Parathyroid adenoma (tissue), 2 donors: ENCODE results near the gene PTGER3.

Experiments
- H2AFZ ChIP-seq: fragments of 300-600 bp; sonication (generic); one replicate; pipeline ENCODE4 v1.7.0; 2017; ENCODE audit warnings: antibody characterized with exemption, mild to moderate bottlenecking
- H3K27ac ChIP-seq: fragments of 300-600 bp; sonication (generic); one replicate; pipeline ENCODE4 v1.7.0; 2017
- H3K27me3 ChIP-seq: fragments of 300-600 bp; sonication (generic); one replicate; pipeline ENCODE4 v1.7.0; 2017; ENCODE audit warnings: low read length; ENCODE audit not compliant: control insufficient read depth, insufficient read depth
- H3K36me3 ChIP-seq: fragments of 300-600 bp; sonication (generic); one replicate; pipeline ENCODE4 v1.7.0; 2017; ENCODE audit warnings: low read length; ENCODE audit not compliant: control insufficient read depth, insufficient read depth
- H3K4me1 ChIP-seq: fragments of 300-600 bp; sonication (generic); one replicate; pipeline ENCODE4 v1.7.0; 2017; ENCODE audit warnings: control low read depth
- H3K4me2 ChIP-seq: fragments of 300-600 bp; sonication (generic); one replicate; pipeline ENCODE4 v1.7.0; 2017; ENCODE audit warnings: low read length
- H3K4me3 ChIP-seq: fragments of 300-600 bp; sonication (generic); one replicate; pipeline ENCODE4 v1.7.0; 2017; ENCODE audit warnings: low read depth, low read length
- H3K79me2 ChIP-seq: fragments of 300-600 bp; sonication (generic); one replicate; pipeline ENCODE4 v1.7.0; 2017; ENCODE audit warnings: control low read depth
- H3K9ac ChIP-seq: fragments of 300-600 bp; sonication (generic); one replicate; pipeline ENCODE4 v1.7.0; 2017; ENCODE audit warnings: mild to moderate bottlenecking
- H3K9me3 ChIP-seq: fragments of 300-600 bp; sonication (generic); one replicate; pipeline ENCODE4 v1.7.0; 2017; ENCODE audit warnings: low read length; ENCODE audit not compliant: control insufficient read depth
- TF ChIP-seq, protein P1 (sequence below): fragments of 300-600 bp; sonication (generic); IDR thresholded peaks from one replicate; pipeline ENCODE4 v1.7.0; 2017; ENCODE audit warnings: antibody characterized with exemption, mild to moderate bottlenecking
- donor health status: primary hyperparathyroidism.

The PTGER3 gene

DNA sequence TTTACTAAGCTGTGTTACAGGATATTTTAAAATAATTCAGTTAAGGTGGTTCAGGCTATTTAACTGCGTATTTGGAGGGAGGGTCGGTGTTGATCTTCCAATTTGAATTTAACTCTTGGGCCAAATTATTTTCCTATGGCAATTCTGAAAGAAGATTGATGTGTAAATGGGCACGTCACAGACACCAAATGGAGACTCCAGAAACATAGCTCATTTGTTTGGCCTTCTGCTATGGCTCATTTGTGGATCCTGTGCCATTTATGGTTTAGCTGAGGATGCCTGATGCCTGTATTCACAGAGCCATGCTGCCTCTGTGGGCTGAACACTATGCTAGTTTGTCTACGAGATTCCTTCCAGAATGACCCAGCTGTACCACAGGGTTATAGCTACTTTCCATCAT lies 70.6 kb downstream of the PTGER3 start:
- no peaks in the 10 kb centered on the region for H3K36me3 ChIP-seq
- no peak overlapping the region for H3K27ac ChIP-seq
- peaks cover 2% of the 10 kb centered on the region for H3K4me1 ChIP-seq
- H3K4me2 ChIP-seq: no peak overlapping the region
- H3K9me3 ChIP-seq: no peaks in the 10 kb centered on the region
- H3K9ac ChIP-seq: no peak overlapping the region
- no peaks in the 10 kb centered on the region for H3K27me3 ChIP-seq
- no peak overlapping the region for H2AFZ ChIP-seq
- TF ChIP-seq, protein P1, sequence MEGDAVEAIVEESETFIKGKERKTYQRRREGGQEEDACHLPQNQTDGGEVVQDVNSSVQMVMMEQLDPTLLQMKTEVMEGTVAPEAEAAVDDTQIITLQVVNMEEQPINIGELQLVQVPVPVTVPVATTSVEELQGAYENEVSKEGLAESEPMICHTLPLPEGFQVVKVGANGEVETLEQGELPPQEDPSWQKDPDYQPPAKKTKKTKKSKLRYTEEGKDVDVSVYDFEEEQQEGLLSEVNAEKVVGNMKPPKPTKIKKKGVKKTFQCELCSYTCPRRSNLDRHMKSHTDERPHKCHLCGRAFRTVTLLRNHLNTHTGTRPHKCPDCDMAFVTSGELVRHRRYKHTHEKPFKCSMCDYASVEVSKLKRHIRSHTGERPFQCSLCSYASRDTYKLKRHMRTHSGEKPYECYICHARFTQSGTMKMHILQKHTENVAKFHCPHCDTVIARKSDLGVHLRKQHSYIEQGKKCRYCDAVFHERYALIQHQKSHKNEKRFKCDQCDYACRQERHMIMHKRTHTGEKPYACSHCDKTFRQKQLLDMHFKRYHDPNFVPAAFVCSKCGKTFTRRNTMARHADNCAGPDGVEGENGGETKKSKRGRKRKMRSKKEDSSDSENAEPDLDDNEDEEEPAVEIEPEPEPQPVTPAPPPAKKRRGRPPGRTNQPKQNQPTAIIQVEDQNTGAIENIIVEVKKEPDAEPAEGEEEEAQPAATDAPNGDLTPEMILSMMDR: no peak
- no peak overlapping the region for H3K4me3 ChIP-seq
- H3K79me2 ChIP-seq: no peaks in the 10 kb centered on the region

DNA sequence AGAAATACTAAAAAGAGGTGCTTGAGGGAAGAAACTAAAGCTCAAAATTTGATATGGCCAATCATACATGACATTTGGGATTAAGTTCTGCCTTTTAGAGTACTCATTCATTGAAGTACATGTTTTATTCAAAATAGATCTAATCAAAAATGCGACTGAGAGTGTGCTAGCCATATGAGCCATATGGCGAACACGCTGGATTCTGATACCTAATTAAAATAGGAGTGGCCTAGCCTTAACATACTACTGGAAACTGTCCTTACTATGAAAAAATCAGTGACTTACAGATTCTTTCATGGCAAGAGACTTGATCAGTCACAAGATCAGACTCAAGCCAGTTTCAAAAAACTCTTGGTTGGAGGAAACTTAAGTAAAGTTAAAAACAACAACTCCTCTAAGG lies 73.9 kb downstream of the PTGER3 start:
- H3K9ac ChIP-seq: no peak overlapping the region
- H3K4me2 ChIP-seq: no peak overlapping the region
- TF ChIP-seq, protein P1: no peak
- no peaks in the 10 kb centered on the region for H3K27me3 ChIP-seq
- no peaks in the 10 kb centered on the region for H3K9me3 ChIP-seq
- no peaks in the 10 kb centered on the region for H3K36me3 ChIP-seq
- H3K79me2 ChIP-seq: no peaks in the 10 kb centered on the region
- peaks cover 2% of the 10 kb centered on the region for H3K4me1 ChIP-seq
- H2AFZ ChIP-seq: no peak overlapping the region
- H3K27ac ChIP-seq: no peak overlapping the region
- no peak overlapping the region for H3K4me3 ChIP-seq

DNA sequence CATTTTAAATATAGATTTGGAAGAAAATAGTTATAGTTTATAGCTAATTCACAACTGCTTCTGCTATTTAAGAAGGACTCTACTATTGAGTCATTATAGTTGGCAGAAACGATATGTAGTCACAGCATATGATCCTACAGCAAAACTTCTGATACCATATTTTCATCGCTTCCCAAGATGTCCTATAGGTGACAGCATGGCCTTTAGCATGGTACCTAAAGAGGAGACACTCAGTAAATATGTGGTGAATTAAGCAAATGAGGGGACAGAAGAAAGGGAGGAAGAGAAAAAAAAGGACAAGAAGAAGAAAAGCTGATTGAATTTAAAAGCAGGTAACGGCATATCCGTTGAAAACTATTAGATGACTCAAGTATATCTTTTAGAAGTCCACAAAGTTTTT lies 77.2 kb downstream of the PTGER3 start:
- no peak overlapping the region for H3K27ac ChIP-seq
- no peak overlapping the region for H3K9ac ChIP-seq
- H3K27me3 ChIP-seq: no peaks in the 10 kb centered on the region
- no peaks in the 10 kb centered on the region for H3K9me3 ChIP-seq
- no peak overlapping the region for H3K4me3 ChIP-seq
- H3K36me3 ChIP-seq: no peaks in the 10 kb centered on the region
- TF ChIP-seq, protein P1: no peak
- no peaks in the 10 kb centered on the region for H3K4me1 ChIP-seq
- no peaks in the 10 kb centered on the region for H3K79me2 ChIP-seq
- H2AFZ ChIP-seq: no peak overlapping the region
- no peak overlapping the region for H3K4me2 ChIP-seq

DNA sequence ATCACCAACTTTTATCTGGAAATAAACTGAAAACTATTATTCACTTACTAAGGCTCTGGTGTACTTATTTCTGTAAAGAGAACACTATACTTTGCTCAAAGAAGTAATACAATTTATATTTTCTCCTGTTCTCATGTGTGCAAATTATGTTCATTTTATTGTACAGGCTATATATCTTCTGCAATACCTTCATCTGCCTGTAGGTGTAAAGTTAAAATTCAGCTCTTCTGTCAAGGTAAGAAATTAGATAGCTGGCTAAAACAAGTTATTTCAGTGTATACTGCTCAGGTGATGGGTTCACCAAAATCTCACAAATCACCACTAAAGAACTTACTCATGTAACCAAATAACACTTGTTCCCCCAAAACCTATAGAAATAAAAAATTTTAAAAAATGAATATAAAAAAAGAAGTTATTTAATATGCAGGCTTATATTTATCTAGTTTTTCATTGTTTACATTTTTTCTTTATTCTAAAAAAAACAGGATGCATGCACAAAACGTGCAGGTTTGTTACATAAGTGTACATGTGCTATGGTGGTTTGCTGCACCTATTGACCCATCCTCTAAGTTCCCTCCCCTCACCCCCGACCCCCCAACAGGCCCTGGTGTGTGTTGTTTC lies 81.5 kb downstream of the PTGER3 start:
- Histone ChIP-seq H2AFZ (no peak overlapping the region), H3K4me1 (no peaks in the 10 kb centered on the region), H3K27ac (no peak overlapping the region), H3K9me3 (no peaks in the 10 kb centered on the region), H3K27me3 (no peaks in the 10 kb centered on the region), H3K36me3 (no peaks in the 10 kb centered on the region), H3K9ac (no peak overlapping the region), H3K79me2 (no peaks in the 10 kb centered on the region), H3K4me2 (no peak overlapping the region), H3K4me3 (no peak overlapping the region)
- TF ChIP-seq, protein P1: no peak

DNA sequence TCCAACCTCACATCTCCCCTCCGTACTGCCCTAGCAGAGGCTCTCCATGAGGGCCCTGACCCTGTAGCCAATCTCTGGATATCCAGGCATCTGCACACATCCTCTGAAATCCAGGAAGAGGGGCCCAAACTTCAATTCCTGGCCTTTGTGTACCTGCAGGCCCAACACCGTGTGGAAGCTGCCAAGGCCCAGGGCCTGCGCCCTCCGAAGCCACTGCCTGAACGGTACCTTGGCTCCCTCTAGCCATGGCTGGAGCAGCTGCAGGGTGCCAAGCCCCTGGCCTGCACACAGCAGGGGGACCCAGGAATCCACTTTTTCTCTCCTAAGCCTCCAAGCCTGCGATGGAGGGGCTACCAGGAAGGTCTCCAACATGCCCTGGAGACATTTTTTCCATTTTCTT lies 84.2 kb downstream of the PTGER3 start:
- Histone ChIP-seq H3K27me3 (no peaks in the 10 kb centered on the region), H3K4me1 (no peaks in the 10 kb centered on the region), H3K4me3 (no peak overlapping the region), H3K9me3 (no peaks in the 10 kb centered on the region), H3K9ac (no peak overlapping the region), H2AFZ (no peak overlapping the region), H3K27ac (no peak overlapping the region), H3K4me2 (no peak overlapping the region), H3K79me2 (no peaks in the 10 kb centered on the region), H3K36me3 (no peaks in the 10 kb centered on the region)
- TF ChIP-seq, protein P1: no peak
